Skeletal muscle tissue (tissue), 4 donors: Measurements from ENCODE around the gene NOL7. TPM values are rescaled to one million over a fixed set of nuclear protein-coding genes. Genes with fewer than 3 reads are reported as not detected.
A peak's percentile ranks its signal among the peaks of the same experiment; 100 is the strongest.

ENCODE experiments used
- H3K27ac ChIP-seq: one replicate; pipeline ENCODE4 v1.7.0; 2013; ENCODE audit warnings: mild to moderate bottlenecking, low read depth, low read length, inconsistent platforms
- H3K27me3 ChIP-seq, 3 donors: one replicate each; pipeline ENCODE4 v1.7.0; 2013; ENCODE audit warnings: low read length in 3 of 3; ENCODE audit not compliant: control insufficient read depth in 3 of 3, insufficient read depth in 3 of 3
- H3K36me3 ChIP-seq, 3 donors: one replicate each; pipeline ENCODE4 v1.7.0; 2013; ENCODE audit warnings: low read length in 3 of 3; ENCODE audit not compliant: control insufficient read depth in 3 of 3, insufficient read depth in 3 of 3
- H3K4me1 ChIP-seq, 3 donors: one replicate each; pipeline ENCODE4 v1.7.0; 2013; ENCODE audit warnings: low read length in 3 of 3, mild to moderate bottlenecking in 3 of 3; ENCODE audit not compliant: control insufficient read depth in 3 of 3, insufficient read depth in 3 of 3
- H3K4me3 ChIP-seq, 3 donors: one replicate each; pipeline ENCODE4 v1.7.0; 2013; ENCODE audit warnings: low read length in 3 of 3
- H3K9ac ChIP-seq, 3 donors: one replicate each; pipeline ENCODE4 v1.7.0; 2013; ENCODE audit warnings: low read length in 3 of 3, mild to moderate bottlenecking in 3 of 3, moderate library complexity in 2 of 3, low read depth in 1 of 3
- H3K9me3 ChIP-seq, 3 donors: one replicate each; pipeline ENCODE4 v1.7.0; 2013; ENCODE audit warnings: low read length in 3 of 3; ENCODE audit not compliant: control insufficient read depth in 3 of 3
- total RNA-seq: library from RNA; depleted of rRNA; stranded (reverse); fragments of >200 nt; gene quantifications from one replicate; pipeline ENCODE4 v1.2.3, GENCODE V29; 2014
- donor health status: Osteomylitis.

Gene NOL7
- total RNA-seq, 1 donor from 2014 or later = 29.2 TPM

DNA sequence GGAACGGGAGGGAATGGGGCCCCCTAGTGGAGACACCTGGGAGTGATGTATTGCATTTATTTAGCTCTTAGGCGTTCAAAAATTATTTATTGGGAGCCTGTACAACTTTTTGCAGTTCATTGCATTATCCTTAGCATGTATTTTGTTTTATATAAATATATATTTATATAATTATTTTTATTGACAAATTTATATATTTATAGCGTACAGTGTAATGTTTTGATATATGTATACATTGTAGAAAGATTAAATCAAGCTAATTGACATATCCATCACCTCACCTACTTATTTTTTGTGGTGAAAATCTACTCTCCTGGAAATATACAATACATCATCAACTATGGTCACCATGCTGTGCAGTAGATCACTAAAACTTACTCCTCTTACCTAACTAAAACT, 39.8 kb upstream of the NOL7 start:
- Histone ChIP-seq H3K27me3 (no peaks in the 10 kb centered on the region), H3K9me3 (no peaks in the 10 kb centered on the region), H3K4me3 (peak overlapping the region; percentile 83 to 92 (median 88)), H3K9ac (peak overlapping the region in 2 of 3 donors; percentile 80 to 95), H3K27ac (peak overlapping the region; percentile 96), H3K4me1 (peaks cover 10 to 18% (median 11%) of the 10 kb centered on the region in 3 donors), H3K36me3 (peaks cover 0 to 3% (median 0%) of the 10 kb centered on the region in 3 donors)

GRCh38 chr6:13576017-13576416, 39.1 kb upstream of the NOL7 start:
- no peaks in the 10 kb centered on the region for H3K9me3 ChIP-seq
- H3K27me3 ChIP-seq = no peaks in the 10 kb centered on the region
- H3K9ac ChIP-seq = no peak overlapping the region
- H3K36me3 ChIP-seq = peaks cover 0 to 3% (median 0%) of the 10 kb centered on the region in 3 donors
- no peak overlapping the region for H3K27ac ChIP-seq
- H3K4me1 ChIP-seq = peaks cover 10 to 18% (median 11%) of the 10 kb centered on the region in 3 donors
- H3K4me3 ChIP-seq = no peak overlapping the region

DNA sequence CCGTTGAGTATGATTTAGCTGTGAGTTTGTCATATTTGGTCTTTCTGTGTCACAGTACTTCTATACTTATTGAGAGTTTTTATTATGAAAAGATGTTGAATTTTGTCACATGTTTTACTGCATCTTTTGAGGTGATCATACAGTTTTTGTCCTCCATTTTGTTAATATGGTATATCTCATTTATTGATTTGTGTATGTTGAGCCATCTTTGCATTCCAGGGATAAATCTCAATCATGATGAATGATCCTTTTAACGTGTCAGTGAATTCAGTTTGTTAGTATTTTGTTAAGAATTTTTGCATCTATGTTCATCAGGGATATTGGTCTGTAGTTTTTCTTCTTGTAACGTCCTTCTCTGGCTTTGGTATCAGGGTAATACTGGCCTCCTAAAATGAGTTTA, 37.2 kb upstream of the NOL7 start:
- H3K36me3 ChIP-seq = peaks cover 5 to 10% (median 7%) of the 10 kb centered on the region in 3 donors
- H3K9me3 ChIP-seq = no peaks in the 10 kb centered on the region
- H3K9ac ChIP-seq = no peak overlapping the region
- H3K27me3 ChIP-seq = no peaks in the 10 kb centered on the region
- H3K4me3 ChIP-seq = no peak overlapping the region
- peaks cover 10 to 18% (median 11%) of the 10 kb centered on the region in 3 donors for H3K4me1 ChIP-seq
- H3K27ac ChIP-seq = no peak overlapping the region

GRCh38 chr6:13579911-13580310, 35.2 kb upstream of the NOL7 start:
- no peaks in the 10 kb centered on the region for H3K27me3 ChIP-seq
- H3K36me3 ChIP-seq = peaks cover 10 to 14% (median 14%) of the 10 kb centered on the region in 3 donors
- no peak overlapping the region for H3K4me3 ChIP-seq
- H3K9ac ChIP-seq = no peak overlapping the region
- no peaks in the 10 kb centered on the region for H3K9me3 ChIP-seq
- H3K27ac ChIP-seq = peak overlapping the region; percentile 90
- H3K4me1 ChIP-seq = peaks cover 2 to 7% (median 5%) of the 10 kb centered on the region in 3 donors

DNA sequence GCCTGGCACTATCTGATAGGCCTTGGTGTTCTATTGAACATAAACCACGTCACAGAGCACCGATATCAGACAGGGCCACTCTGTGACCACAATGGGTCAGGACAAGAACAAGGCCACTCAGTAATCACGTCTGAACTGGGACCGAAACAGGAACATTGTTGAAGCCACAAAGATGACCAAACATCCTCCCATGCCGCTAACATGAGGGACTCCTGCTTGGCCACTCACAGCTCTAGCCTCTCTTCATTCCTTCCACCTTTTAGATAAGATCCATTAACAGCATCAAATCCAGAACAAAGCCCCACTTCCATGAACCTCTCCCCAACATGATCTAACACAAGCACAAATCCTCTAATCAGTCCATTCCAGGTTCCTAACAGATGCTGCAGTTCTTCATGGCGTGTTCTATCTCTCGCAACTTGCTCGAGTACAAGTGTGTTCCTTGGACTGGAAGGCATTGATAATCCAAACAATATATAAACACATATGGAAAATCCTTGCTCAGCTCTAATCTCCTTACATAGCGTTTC, 33.4 kb upstream of the NOL7 start:
- H3K9ac ChIP-seq = no peak overlapping the region
- no peaks in the 10 kb centered on the region for H3K27me3 ChIP-seq
- no peak overlapping the region for H3K4me3 ChIP-seq
- no peak overlapping the region for H3K27ac ChIP-seq
- no peaks in the 10 kb centered on the region for H3K9me3 ChIP-seq
- H3K36me3 ChIP-seq = peaks cover 10 to 18% (median 14%) of the 10 kb centered on the region in 3 donors
- H3K4me1 ChIP-seq = peaks cover 0 to 2% (median 0%) of the 10 kb centered on the region in 3 donors

DNA sequence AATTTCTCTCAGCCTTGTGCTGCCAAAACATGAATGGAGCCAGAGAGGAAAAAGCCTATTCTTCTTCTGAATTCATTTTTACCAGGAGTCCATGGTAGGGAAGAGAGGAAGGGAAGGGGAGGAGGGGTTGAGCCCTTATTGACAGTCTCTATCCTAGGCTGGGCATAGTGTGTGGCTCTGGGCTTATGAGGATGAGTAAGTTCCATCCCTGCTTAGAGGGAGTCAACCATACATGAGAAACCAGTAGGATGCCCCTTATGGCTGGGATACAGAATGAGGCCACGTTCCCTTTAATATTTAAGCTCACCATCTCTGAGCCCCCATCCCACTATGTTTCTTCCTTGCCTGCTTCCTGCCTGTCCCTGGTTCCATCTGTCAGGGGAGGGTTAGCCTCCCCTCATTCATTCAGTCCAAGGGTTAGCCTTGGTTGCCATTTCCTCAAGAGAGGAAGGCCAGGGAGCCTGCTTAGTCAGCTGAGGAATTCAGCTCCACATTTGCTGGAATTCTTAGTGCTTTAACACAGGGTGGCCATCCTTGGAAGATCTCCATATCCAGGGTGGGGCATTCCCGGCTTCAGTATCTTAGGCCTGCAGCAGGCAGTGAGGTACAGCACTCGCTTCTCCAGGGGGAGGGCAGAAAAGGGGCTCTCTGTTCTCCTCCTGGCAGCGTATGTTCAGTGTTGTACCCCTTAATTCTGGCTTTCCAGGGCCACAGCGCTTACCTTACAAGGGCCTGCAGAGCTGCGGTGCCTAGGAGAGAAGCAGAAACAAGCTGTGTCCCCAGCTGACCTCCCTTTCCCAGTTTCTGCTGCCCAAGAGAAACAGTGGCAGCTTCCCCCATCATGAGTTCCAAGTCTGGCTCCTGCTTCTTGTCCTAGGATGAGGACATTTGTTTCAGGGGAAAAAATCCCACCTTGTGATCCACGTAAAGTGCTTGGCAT, 28.3 kb upstream of the NOL7 start:
- H3K27ac ChIP-seq = no peak overlapping the region
- H3K36me3 ChIP-seq = peaks cover 31 to 41% (median 37%) of the 10 kb centered on the region in 3 donors

GRCh38 chr6:13589801-13590200, 25.3 kb upstream of the NOL7 start:
- no peak overlapping the region for H3K27ac ChIP-seq
- H3K36me3 ChIP-seq = peaks cover 41 to 52% (median 48%) of the 10 kb centered on the region in 3 donors
- H3K9ac ChIP-seq = no peak overlapping the region
- H3K27me3 ChIP-seq = no peaks in the 10 kb centered on the region
- H3K4me1 ChIP-seq = peaks cover 0 to 2% (median 0%) of the 10 kb centered on the region in 3 donors
- no peaks in the 10 kb centered on the region for H3K9me3 ChIP-seq
- no peak overlapping the region for H3K4me3 ChIP-seq

More for the DNA sequence above, 28.3 kb upstream of the NOL7 start:
- Histone ChIP-seq H3K9ac (no peak overlapping the region), H3K4me1 (peaks cover 0 to 2% (median 0%) of the 10 kb centered on the region in 3 donors), H3K27me3 (no peaks in the 10 kb centered on the region), H3K4me3 (no peak overlapping the region), H3K9me3 (no peaks in the 10 kb centered on the region)

- Histone ChIP-seq H3K9me3 (no peaks in the 10 kb centered on the region), H3K27ac (no peak overlapping the region), H3K36me3 (peaks cover 49 to 56% (median 55%) of the 10 kb centered on the region in 3 donors), H3K27me3 (no peaks in the 10 kb centered on the region), H3K9ac (no peak overlapping the region), H3K4me3 (no peak overlapping the region), H3K4me1 (peaks cover 0 to 2% (median 0%) of the 10 kb centered on the region in 3 donors)
Measured at GRCh38 chr6:13590574-13591153, 24.5 kb upstream of the NOL7 start.

GRCh38 chr6:13591205-13591921, 23.8 kb upstream of the NOL7 start:
- H3K9me3 ChIP-seq = no peaks in the 10 kb centered on the region
- no peak overlapping the region for H3K4me3 ChIP-seq
- peaks cover 52 to 59% (median 59%) of the 10 kb centered on the region in 3 donors for H3K36me3 ChIP-seq

More at GRCh38 chr6:13591205-13591921, 23.8 kb upstream of the NOL7 start:
- H3K9ac ChIP-seq = no peak overlapping the region
- no peak overlapping the region for H3K27ac ChIP-seq
- no peaks in the 10 kb centered on the region for H3K27me3 ChIP-seq
- H3K4me1 ChIP-seq = peaks cover 0 to 2% (median 0%) of the 10 kb centered on the region in 3 donors
